AG09319 (cell line): ENCODE results near the gene FAM83C.

Experiments
- DNase-seq: peaks from one replicate; pipeline ENCODE4 v3.0.0-alpha.2; 2010; ENCODE audit warnings: low read depth; ENCODE audit errors: extremely low read depth
- TF ChIP-seq, protein P1 (sequence below): IDR thresholded peaks from 2 replicates; pipeline ENCODE4 v1.5.1; 2011; ENCODE audit warnings: low read depth, mild to moderate bottlenecking, inconsistent platforms, low read length, moderate library complexity

The FAM83C gene

DNA sequence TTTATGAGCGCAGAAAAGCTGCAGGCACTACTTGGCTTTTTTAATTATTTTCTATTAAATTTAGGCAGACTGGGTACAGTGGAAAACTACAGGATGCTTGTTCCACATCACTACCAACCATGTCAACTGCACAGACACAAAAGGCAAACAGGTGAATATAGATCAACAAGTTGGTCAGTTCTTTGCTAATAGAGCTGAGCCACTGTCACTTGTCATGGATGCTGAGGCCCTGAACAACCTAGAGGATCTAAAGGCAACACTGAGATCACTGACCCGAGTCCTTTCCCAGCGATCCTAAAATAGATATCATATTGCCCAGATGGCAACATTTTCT, 34.5 kb upstream of the FAM83C start:
- DNase-seq, result no peak

DNA sequence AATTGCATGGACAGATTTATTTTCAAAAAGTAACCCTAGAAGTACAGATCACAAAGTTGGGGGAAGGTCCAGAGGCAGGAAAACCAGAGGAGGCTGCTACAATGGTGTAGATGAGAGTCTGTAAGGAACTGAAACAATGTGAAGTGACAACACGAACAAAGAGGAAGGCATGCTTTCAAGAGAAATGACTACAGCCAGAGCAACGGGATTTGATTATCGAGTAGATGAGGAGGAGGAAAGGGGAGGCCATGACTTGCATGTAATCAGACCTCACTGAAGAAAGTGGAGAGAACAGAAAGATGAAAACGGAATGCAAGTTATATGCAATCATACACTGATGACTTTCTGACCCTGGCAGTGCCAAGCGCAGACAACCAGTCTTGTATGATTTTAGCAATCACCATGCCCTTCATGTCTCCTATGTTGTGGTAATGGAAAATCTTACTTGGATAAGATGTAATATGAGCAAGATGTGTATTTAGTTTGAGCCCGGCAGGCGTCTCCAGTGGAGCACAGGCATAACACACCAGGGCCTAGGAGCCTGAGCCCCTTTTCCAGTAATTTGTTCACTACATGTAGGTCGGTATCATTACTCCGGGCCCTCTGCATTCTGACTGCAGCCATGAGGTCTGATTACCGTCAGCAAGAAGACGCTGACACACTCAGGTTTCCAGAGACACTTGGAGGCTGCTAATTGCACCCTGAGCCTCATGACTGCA, 34.0 kb upstream of the FAM83C start:
- TF ChIP-seq, protein P1, sequence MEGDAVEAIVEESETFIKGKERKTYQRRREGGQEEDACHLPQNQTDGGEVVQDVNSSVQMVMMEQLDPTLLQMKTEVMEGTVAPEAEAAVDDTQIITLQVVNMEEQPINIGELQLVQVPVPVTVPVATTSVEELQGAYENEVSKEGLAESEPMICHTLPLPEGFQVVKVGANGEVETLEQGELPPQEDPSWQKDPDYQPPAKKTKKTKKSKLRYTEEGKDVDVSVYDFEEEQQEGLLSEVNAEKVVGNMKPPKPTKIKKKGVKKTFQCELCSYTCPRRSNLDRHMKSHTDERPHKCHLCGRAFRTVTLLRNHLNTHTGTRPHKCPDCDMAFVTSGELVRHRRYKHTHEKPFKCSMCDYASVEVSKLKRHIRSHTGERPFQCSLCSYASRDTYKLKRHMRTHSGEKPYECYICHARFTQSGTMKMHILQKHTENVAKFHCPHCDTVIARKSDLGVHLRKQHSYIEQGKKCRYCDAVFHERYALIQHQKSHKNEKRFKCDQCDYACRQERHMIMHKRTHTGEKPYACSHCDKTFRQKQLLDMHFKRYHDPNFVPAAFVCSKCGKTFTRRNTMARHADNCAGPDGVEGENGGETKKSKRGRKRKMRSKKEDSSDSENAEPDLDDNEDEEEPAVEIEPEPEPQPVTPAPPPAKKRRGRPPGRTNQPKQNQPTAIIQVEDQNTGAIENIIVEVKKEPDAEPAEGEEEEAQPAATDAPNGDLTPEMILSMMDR, result peak; percentile 13
- no peak for DNase-seq

More for the DNA sequence above, 34.5 kb upstream of the FAM83C start:
- TF ChIP-seq, protein P1, result no peak

DNA sequence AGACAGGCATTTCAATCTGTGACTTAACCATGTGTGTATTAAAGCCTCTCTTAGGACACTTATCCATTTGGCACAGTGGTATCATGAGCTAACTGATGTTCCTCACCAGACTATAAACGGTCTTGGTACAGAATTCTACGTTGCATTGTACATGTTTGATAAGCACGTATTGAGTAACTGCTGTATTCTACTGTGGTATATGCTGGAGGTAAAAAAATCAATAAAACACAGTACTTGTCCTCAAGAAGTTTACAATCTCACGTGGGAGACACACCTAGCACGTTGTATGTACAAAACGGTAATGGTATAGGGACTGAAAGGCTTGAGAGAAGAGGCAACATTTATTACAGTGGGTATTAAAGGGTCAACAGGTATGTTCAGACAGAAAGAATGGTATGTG, 33.2 kb upstream of the FAM83C start:
- no peak for DNase-seq
- TF ChIP-seq, protein P1, result no peak

DNA sequence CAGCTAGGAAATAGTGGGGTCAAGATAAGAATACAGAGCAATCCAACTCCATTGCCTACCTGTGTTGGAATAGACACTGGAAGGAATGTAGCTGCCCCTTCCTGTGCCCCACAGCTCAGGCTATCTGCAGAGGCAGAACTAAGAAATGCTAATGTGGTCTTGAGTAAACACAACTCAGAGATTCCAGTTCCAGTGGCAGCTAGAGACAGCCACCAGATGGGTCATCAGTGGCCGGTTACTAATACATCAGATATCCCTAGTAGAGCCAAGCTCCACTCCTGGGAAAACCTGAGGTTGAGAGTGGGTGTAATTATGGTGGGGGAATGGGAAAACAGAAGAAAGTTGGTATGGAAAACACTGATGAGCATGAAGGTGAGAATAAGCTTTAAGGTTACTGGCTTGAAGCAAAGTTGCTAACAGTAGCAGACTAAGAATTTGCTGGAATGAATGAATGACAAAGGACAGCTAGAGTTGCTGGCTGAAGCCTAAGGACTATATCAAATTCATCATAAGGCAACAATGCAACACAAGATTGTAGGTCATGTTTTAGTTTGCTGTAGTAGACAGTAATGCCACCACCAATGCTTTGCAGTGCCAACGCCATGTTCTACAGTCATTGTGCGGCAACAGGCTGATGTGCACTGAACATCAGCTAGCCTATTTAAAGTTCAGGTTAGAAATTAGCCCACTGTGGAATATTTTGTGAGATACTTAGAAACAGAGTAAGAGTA, 28.3 kb upstream of the FAM83C start:
- TF ChIP-seq, protein P1, result no peak
- no peak for DNase-seq

DNA sequence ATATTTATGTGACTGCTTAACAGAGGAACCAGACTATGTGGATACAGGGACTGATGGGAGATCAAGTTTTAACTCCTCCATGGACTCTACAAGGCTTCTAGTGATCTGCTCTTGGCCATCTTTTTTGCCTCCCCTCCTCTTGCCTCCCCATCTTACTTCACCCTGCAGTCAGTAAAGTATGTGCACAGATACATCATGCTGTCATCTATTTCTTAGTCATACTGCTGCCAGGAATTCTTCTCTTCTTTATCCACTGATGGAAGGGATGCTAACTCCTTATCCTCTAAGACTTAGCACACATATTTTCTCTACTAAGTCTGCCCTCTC, 27.6 kb upstream of the FAM83C start:
- no peak for DNase-seq
- TF ChIP-seq, protein P1, result no peak

DNA sequence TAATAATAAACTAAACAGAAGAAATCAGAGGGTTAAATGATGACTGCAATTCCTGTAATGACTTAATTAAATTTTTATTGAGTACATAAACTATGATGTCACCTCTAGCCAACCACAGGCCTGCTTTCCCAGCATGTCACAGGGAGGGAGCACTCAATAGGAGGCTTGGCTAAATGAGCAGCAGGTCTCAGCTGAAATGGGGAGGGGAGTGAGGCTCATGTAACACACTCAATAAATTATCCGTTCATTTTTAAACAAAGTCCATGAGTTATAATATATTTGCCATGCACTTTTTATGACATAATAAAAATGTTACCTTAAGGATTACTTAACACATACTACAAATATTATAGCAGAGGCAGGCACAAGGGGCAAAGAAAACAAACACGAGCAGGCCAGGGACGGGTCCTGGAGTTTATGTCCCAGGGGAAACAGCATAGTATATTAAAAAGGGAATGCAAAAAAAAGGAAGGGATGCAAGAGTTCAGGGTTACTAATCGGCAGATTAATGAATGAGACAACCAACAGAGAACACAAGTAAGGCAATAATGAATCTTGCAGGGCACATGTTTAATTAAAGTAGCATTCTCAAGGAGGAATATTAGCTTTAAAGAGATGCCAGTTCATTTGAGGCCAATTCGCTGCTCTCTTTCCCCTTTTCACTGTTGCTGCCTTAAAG, 27.1 kb upstream of the FAM83C start:
- TF ChIP-seq, protein P1, result no peak
- DNase-seq, result no peak

DNA sequence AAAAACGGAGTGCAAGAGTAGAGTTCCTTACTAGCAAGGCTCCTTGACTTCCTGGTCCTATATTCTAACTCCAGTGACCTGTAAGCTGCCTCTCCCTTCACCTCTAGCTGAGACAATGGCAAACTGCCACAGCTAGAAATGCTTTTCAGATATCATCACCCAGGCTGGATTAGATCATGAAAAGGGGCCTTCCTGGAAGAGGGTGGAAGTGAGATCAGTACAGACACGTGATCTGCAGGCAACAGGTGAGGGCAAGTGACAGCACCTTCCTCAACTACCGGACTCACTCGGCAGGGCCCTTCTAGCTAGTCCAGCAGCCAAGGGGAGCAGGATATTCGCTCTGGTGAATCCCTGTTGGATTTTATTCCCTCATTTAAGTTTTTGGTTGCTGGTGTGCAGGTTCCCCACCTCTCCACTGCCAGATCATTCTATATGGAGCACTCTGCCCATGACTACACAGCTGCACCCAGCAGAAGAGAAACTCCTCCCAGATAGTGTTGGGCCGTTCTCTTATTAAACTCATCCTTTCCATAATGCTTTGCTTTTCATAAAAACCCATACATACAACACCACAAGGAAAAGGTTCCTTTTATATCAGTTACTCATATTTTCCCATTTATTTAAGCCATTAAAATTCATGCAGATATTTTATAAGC, 26.4 kb upstream of the FAM83C start:
- no peak for DNase-seq
- TF ChIP-seq, protein P1, result no peak
